Stimulated activated CD8-positive, alpha-beta memory T cell treated with anti-CD3 and anti-CD28 coated beads, Interleukin-12 subunit alpha, Interleukin-12 subunit beta, amount 100 ng/mL, for 24 hours (primary cell): ENCODE results near the gene UTS2R.
"Not testable (repeated sequence)": the region's sequence is repeated elsewhere in the genome, so short reads cannot be mapped to it uniquely, and the experiment has no call there.

Experiments used
- DNase-seq: peaks from one replicate; pipeline ENCODE4 v3.0.0-alpha.2; 2020; ENCODE audit errors: extremely low read depth

UTS2R gene

DNA sequence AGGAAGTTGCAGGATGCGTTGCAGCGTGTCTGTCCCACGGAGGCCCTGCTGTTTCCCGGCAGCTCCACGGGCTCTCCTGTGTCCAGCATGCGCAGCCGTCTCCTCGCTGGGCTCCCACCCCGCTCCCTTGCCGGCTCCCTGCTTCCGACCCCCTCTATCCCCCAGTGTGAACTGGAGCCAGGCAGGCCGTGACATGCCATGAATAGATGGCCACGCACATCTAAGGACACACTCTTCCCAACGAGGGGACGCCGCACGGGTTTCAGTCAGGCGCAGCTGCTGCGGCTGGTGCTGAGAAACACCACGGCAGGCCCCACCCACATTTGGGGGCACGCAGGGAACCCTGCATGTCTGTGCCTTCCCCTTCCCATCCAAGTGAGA, 37.4 kb downstream of the UTS2R start:
- DNase-seq, result no peak

DNA sequence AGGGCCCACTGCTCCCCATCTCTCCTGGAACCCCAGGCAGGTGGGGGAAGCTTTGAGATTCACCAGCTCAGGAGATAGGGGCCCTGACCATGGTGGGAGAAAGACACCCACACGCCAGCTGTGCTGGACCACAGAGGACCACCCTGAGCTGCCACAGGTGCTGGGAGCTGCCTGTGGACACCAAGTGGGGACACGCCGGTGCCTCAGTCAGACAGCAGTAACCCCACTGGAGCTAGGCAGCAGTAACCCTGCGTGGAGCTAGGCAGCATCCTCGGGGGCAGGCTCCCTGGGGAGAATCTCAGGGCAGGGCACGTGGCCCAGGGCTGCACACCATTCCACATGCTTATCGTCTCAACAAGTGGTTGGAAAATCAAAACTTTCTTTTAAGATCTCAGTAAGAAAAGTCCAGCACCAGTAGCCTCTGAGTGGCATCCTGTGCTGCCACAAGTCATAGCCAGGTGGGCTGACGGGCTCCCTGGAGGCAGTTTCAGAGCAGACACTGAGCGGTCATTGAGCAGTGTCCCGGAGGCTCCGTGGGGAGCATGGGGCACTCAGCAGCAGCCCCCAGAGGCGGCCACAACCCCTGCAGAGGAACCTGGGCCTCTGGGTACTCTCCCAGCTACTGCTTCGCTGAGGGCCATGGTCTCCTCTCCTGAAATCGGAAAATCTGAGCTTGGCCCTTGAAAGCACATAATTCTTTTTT, 38.6 kb downstream of the UTS2R start:
- no peak for DNase-seq

GRCh38 chr17:82411396-82412053, 40.0 kb downstream of the UTS2R start:
- DNase-seq, result no peak

DNA sequence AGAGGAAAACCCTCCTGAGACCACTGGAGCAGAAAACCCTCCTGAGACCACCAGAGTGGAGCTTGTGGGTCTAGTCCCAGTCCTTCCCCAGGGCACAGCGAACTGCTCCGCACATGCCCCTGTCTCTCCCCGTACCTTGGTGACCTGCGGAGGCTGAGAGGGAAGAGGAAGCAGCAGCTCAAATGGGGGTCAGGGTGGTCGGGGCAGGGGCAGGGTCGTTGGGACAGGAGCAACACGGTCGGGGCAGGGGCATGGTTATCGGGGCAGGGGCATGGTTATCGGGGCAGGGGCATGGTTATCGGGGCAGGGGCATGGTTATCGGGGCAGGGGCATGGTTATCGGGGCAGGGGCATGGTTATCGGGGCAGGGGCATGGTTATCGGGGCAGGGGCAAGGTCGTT, 40.5 kb downstream of the UTS2R start:
- not testable (repeated sequence) for DNase-seq

GRCh38 chr17:82412535-82413520, 41.3 kb downstream of the UTS2R start:
- DNase-seq, result no peak

- DNase-seq, result peak; percentile 31
These were observed 43.1 kb downstream of the UTS2R start for GRCh38 chr17:82414548-82415281.

- no peak for DNase-seq
These were observed 43.8 kb downstream of the UTS2R start for GRCh38 chr17:82415336-82415735.

DNA sequence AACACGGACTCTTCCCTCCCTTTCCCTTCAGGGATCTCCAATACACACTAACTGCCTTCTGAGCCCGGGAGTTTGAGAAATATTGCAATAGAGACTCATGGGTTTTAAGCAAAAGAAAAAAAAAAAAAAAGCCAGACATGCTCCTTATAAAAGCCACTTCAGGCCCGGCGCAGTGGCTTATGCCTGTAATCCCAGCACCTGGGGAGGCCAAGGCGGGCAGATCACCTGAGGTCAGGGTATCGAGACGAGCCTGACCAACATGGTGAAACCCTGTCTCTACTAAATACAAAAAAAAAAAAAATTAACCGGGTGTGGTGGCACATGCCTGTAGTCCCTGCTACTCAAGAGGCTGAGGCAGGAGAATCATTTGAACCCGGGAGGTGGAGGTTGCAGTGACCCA, 44.2 kb downstream of the UTS2R start:
- no peak for DNase-seq

GRCh38 chr17:82416264-82416663, 44.7 kb downstream of the UTS2R start:
- DNase-seq, result no peak

- no peak for DNase-seq
These were observed 45.2 kb downstream of the UTS2R start for GRCh38 chr17:82416771-82417170.

DNA sequence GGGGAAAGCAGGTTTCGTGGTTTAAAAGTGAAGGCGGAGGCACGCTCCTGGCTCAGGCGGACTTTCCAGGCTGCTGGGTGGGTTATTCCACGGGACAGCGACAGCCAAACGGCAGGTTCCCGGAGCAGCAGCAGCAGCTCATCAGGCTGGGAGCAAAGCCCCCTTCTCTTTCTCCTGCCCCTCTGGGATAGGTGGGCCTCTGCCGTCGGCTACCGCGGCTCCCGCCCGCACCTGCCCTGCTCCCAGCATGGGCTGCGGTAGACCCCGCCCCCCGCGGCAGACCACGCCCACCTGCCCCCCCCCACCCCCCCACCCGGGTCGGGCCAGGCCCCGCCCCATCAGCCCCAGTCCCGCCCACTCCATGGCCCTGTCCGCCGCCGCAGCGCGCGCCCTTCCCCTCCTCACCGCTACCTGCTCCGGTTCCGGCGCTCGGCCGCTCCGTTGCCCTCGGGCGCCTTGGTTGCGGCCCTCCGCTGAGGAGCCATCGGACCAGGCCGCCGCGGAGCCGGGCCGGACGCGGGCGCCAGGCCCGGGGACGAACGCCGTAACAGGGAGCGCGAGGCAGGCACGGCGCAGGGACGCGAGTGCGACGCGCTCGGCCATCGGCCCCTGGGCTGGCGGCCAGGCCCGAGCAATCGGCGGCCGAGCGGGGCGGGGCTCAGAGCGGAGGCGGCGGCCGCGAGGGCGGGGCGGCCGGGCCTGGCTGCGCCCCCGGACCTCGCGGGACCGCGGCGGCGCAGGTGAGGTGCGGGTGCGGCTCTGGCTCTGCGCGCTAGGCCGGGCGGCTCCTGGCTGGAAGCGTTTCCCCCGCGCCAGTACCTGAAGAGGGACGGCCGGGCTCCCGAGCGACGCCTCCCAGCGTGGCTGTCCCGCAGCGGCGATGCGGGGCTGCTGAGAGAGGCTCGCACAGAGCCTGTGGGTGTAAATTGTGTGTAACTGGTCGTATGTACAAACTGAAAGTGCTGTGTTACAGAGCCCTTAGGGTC, 46.7 kb downstream of the UTS2R start, which contains the start of the genes HEXD and OGFOD3:
Gene HEXD, plus strand, starts transcription at position 347 of the 986 bp plus-strand sequence. CDS start 1,453 bp downstream, outside the sequence.
Gene OGFOD3, minus strand, starts transcription at position 586 of the 986 bp plus-strand sequence. Its CDS starts 101 bp downstream, at position 485.
- DNase-seq, result peak; percentile 62

GRCh38 chr17:82419540-82419939, 48.0 kb downstream of the UTS2R start:
- no peak for DNase-seq

DNA sequence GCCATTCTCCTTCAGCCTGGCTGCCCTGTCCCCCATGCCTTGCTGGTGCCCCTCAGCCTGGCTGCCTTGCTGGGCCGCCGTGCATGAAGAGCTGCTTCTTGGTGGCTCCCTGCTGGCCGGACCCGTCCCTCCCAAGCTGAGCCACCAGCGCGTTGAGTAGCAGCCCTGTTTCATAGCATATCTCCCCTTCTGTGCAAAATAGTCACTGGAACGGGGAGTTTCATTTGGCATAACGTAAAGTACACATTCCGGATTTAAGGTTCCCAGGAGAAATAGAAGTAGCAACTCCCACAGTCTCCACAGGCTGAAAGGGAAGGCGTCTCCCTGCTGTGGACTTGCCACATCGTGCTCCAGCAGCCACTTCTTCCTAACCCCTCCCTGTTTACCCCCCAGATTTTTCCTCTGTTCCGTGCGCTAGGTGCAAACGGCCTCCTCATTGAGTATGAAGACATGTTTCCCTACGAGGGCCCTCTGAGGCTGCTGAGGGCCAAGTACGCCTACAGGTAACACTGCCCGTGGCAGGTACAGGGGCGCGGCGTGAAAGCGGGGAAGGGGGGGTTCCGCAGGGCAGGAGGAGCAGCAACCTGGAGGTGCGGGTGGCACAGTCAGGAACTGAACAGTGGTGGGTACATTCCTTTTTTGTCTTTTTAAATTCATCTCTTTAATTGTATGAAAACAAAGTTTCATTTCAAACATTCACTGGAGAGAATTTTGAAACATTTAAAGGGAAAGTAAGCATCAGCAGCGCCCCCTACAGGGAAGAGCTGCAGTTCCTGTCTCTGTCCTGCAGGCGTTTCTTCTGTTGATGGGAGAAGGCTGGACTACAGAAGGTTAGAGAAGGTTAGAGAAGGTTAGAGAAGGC, 52.7 kb downstream of the UTS2R start:
- DNase-seq, result no peak

GRCh38 chr17:82424863-82425159, 53.2 kb downstream of the UTS2R start:
- DNase-seq, result no peak
